HG03045 (cell line): Measurements from ENCODE around the gene ALPG.
"Not testable (repeated sequence)": the region's sequence is repeated elsewhere in the genome, so short reads cannot be mapped to it uniquely, and the experiment has no call there.

Experiments
- ATAC-seq: cut with Tn5 transposase; IDR thresholded peaks from one replicate; pipeline ENCODE4 v1.9.1; 2021; ENCODE audit warnings: mild to moderate bottlenecking, moderate library complexity; ENCODE audit not compliant: unreplicated experiment

The ALPG gene

GRCh38 chr2:232394431-232394830 is 12.2 kb upstream of the ALPG start:
- ATAC-seq: not testable (repeated sequence)

- no peak for ATAC-seq
Measured at GRCh38 chr2:232395586-232395985, 11.1 kb upstream of the ALPG start.

- ATAC-seq: no peak
Measured at GRCh38 chr2:232396683-232397082, 10.0 kb upstream of the ALPG start.

- ATAC-seq: no peak
Measured at GRCh38 chr2:232398293-232399034, 8.2 kb upstream of the ALPG start.

GRCh38 chr2:232400256-232401015 is 6.2 kb upstream of the ALPG start:
- ATAC-seq: no peak

- no peak for ATAC-seq
Measured at GRCh38 chr2:232402518-232402917, 4.1 kb upstream of the ALPG start.

- ATAC-seq: no peak
Measured at GRCh38 chr2:232405943-232406510, 617 bp upstream of the ALPG start.

GRCh38 chr2:232407428-232408150 is 945 bp downstream of the ALPG start:
- not testable (repeated sequence) for ATAC-seq

- not testable (repeated sequence) for ATAC-seq
Measured at GRCh38 chr2:232408269-232408668, 1.6 kb downstream of the ALPG start.

- ATAC-seq: not testable (repeated sequence)
Measured at GRCh38 chr2:232409617-232410016, 3.0 kb downstream of the ALPG start.

GRCh38 chr2:232410238-232410900 is 3.7 kb downstream of the ALPG start:
- no peak for ATAC-seq

GRCh38 chr2:232411901-232412629 is 5.4 kb downstream of the ALPG start:
- ATAC-seq: no peak

GRCh38 chr2:232412986-232413385 is 6.3 kb downstream of the ALPG start:
- no peak for ATAC-seq

GRCh38 chr2:232415138-232415690 is 8.6 kb downstream of the ALPG start:
- ATAC-seq: no peak

GRCh38 chr2:232415736-232416520 is 9.3 kb downstream of the ALPG start:
- no peak for ATAC-seq

- no peak for ATAC-seq
Measured at GRCh38 chr2:232416521-232417470, 10.2 kb downstream of the ALPG start.

- no peak for ATAC-seq
Measured at GRCh38 chr2:232417489-232417888, 10.8 kb downstream of the ALPG start.

GRCh38 chr2:232418056-232418455 is 11.4 kb downstream of the ALPG start:
- no peak for ATAC-seq
